H1 (cell line): Measurements from ENCODE around the gene MBD4. TPM values are rescaled to one million over a fixed set of nuclear protein-coding genes. Genes with fewer than 3 reads are reported as not detected.
A peak's percentile ranks its signal among the peaks of the same experiment; 100 is the strongest.

ENCODE experiments used
- CTCF ChIA-PET: fragments of 300-600 bp; sonication (Branson Sonifier 250); formaldehyde crosslinking; loops from one replicate; lab custom pipeline; 2021; ENCODE audit not compliant: partially characterized antibody; lab: Charles Lee
- POLR2A ChIA-PET: fragments of 300-600 bp; sonication (Branson Sonifier 250); formaldehyde crosslinking; loops from one replicate; lab custom pipeline; 2021; ENCODE audit warnings: inconsistent platforms; ENCODE audit not compliant: partially characterized antibody; lab: Charles Lee
- DNase-seq, 2 experiments: peaks; one replicate each; pipeline versions ENCODE4 v3.0.0 to v3.0.0-alpha.2; 2010 to 2022; ENCODE audit warnings: low spot score in 2 of 2, low read depth in 1 of 2, mixed read lengths in 1 of 2
- FAIRE-seq: peaks from 2 replicates; lab custom pipeline; 2011; peaks lifted over from hg19 to GRCh38; lab: Jason Lieb, UNC
- H2AFZ ChIP-seq: 2 replicates; pipeline ENCODE4 v1.8.1; 2012; ENCODE audit warnings: low read length, inconsistent platforms
- H2AK5ac ChIP-seq: 2 replicates; pipeline ENCODE4 v1.6.1; 2013; ENCODE audit warnings: low read depth, low read length
- H2BK120ac ChIP-seq: replicated peaks from 2 replicates; pipeline ENCODE3; 2013; ENCODE audit warnings: low read depth, low read length, inconsistent platforms
- H2BK12ac ChIP-seq: 2 replicates; pipeline ENCODE4 v1.6.1; 2013; ENCODE audit warnings: low read depth, low read length
- H2BK15ac ChIP-seq: 2 replicates; pipeline ENCODE4 v1.6.1; 2013; ENCODE audit warnings: low read length
- H2BK20ac ChIP-seq: 2 replicates; pipeline ENCODE4 v1.6.1; 2013; ENCODE audit warnings: low read length
- H2BK5ac ChIP-seq: 2 replicates; pipeline ENCODE4 v1.6.1; 2013; ENCODE audit warnings: low read depth, low read length
- H3K14ac ChIP-seq: 2 replicates; pipeline ENCODE4 v1.6.1; 2013; ENCODE audit warnings: inconsistent platforms; ENCODE audit not compliant: insufficient read length
- H3K18ac ChIP-seq: 2 replicates; pipeline ENCODE4 v1.6.1; 2013; ENCODE audit warnings: low read length; ENCODE audit errors: extremely low read depth
- H3K23ac ChIP-seq: 2 replicates; pipeline ENCODE4 v1.6.1; 2013; ENCODE audit warnings: inconsistent platforms; ENCODE audit not compliant: insufficient read length
- H3K23me2 ChIP-seq: 2 replicates; pipeline ENCODE4 v1.6.1; 2013; ENCODE audit warnings: low read depth, low read length
- H3K27ac ChIP-seq: 2 replicates; pipeline ENCODE4 v1.6.1; 2011; ENCODE audit warnings: low read depth, low read length, inconsistent platforms
- H3K27me3 ChIP-seq, 4 experiments: replicated peaks in 1 of 4; 1 replicate in 1 of 4; 2 replicates in 3 of 4; pipeline versions ENCODE4 v1.6.1 to v1.8.1; 2011 to 2013; ENCODE audit warnings: low read length in 3 of 4, mild to moderate bottlenecking in 3 of 4, inconsistent platforms in 2 of 4, mixed read lengths in 2 of 4, moderate library complexity in 1 of 4; ENCODE audit not compliant: control insufficient read depth in 3 of 4, insufficient read depth in 3 of 4; ENCODE audit errors: extremely low read depth in 1 of 4
- H3K36me3 ChIP-seq, 4 experiments: 2 replicates each; pipeline versions ENCODE4 v1.6.1 to v1.8.1; 2011 to 2013; ENCODE audit warnings: mild to moderate bottlenecking in 4 of 4, low read length in 3 of 4, moderate library complexity in 2 of 4, control low read depth in 1 of 4, inconsistent platforms in 1 of 4; ENCODE audit not compliant: insufficient read depth in 4 of 4, control insufficient read depth in 2 of 4
- H3K4ac ChIP-seq: replicated peaks from 2 replicates; pipeline ENCODE3; 2013; ENCODE audit warnings: low read length, low read depth, mixed read lengths, inconsistent platforms; ENCODE audit not compliant: insufficient read length
- H3K4me1 ChIP-seq, 4 experiments: replicated peaks in 1 of 4; 1 replicate in 1 of 4; 2 replicates in 3 of 4; pipeline versions ENCODE4 v1.6.1 to v1.8.1; 2011 to 2013; ENCODE audit warnings: low read length in 3 of 4, inconsistent platforms in 2 of 4, mixed read lengths in 1 of 4; ENCODE audit not compliant: insufficient read depth in 4 of 4, control insufficient read depth in 3 of 4
- H3K4me2 ChIP-seq, 2 experiments: 2 replicates each; pipeline versions ENCODE4 v1.6.1 to v1.8.1; 2011 to 2013; ENCODE audit warnings: low read depth in 2 of 2, low read length in 2 of 2, control low read depth in 1 of 2, inconsistent platforms in 1 of 2, mild to moderate bottlenecking in 1 of 2; ENCODE audit not compliant: insufficient read depth in 1 of 2
- H3K4me3 ChIP-seq, 4 experiments: fragments of 200-600, 300-600 bp in 1 of 4; sonication (generic), shearing (Covaris generic), sonication (Bioruptor Twin) in 1 of 4; 2 replicates each; pipeline versions ENCODE4 v1.5.1 to v1.8.1; 2011 to 2016; ENCODE audit warnings: low read length in 4 of 4, low read depth in 3 of 4, control low read depth in 2 of 4, inconsistent platforms in 2 of 4, mild to moderate bottlenecking in 2 of 4, mixed read lengths in 1 of 4, moderate library complexity in 1 of 4; ENCODE audit not compliant: insufficient read depth in 2 of 4; ENCODE audit errors: extremely low read depth in 1 of 4
- H3K56ac ChIP-seq: replicated peaks from 2 replicates; pipeline ENCODE3; 2013; ENCODE audit warnings: low read depth, mild to moderate bottlenecking, mixed read lengths, low read length, inconsistent platforms; ENCODE audit not compliant: insufficient read length
- H3K79me1 ChIP-seq: 2 replicates; pipeline ENCODE4 v1.6.1; 2013; ENCODE audit warnings: low read depth, low read length, control low read depth
- H3K79me2 ChIP-seq, 2 experiments: 2 replicates each; pipeline versions ENCODE4 v1.6.1 to v1.8.1; 2012 to 2013; ENCODE audit warnings: low read length in 2 of 2, mild to moderate bottlenecking in 2 of 2, inconsistent platforms in 1 of 2; ENCODE audit not compliant: insufficient read depth in 2 of 2, control insufficient read depth in 1 of 2
- H3K9ac ChIP-seq, 4 experiments: replicated peaks in 1 of 4; 1 replicate in 1 of 4; 2 replicates in 3 of 4; pipeline versions ENCODE4 v1.6.1 to v1.8.1; 2011 to 2013; ENCODE audit warnings: low read depth in 3 of 4, low read length in 3 of 4, control low read depth in 2 of 4, mild to moderate bottlenecking in 2 of 4, moderate library complexity in 2 of 4, inconsistent platforms in 1 of 4; ENCODE audit errors: extremely low read depth in 1 of 4
- H3K9me3 ChIP-seq, 2 experiments: 2 replicates each; pipeline versions ENCODE4 v1.6.1 to v1.8.1; 2012 to 2013; ENCODE audit warnings: mild to moderate bottlenecking in 2 of 2, moderate library complexity in 2 of 2, control low read depth in 1 of 2, inconsistent platforms in 1 of 2, low read depth in 1 of 2, low read length in 1 of 2, mixed read lengths in 1 of 2; ENCODE audit not compliant: insufficient read depth in 2 of 2
- H4K20me1 ChIP-seq, 2 experiments: replicated peaks in 1 of 2; 2 replicates each; pipeline versions ENCODE3 to v1.8.1; 2011 to 2013; ENCODE audit warnings: inconsistent platforms in 2 of 2, low read length in 2 of 2, mild to moderate bottlenecking in 1 of 2; ENCODE audit not compliant: insufficient read depth in 2 of 2, control insufficient read depth in 1 of 2
- H4K5ac ChIP-seq: 2 replicates; pipeline ENCODE4 v1.6.1; 2013; ENCODE audit warnings: low read length, low read depth, mixed read lengths, inconsistent platforms; ENCODE audit not compliant: insufficient read length
- H4K8ac ChIP-seq: 2 replicates; pipeline ENCODE4 v1.8.0; 2013; ENCODE audit warnings: mild to moderate bottlenecking, moderate library complexity, low read length, inconsistent platforms; ENCODE audit not compliant: insufficient read depth; ENCODE audit errors: extremely low read depth
- H4K91ac ChIP-seq: replicated peaks from 2 replicates; pipeline ENCODE3; 2013; ENCODE audit warnings: low read length, mixed read lengths, inconsistent platforms; ENCODE audit not compliant: insufficient read length
- E2F6 ChIP-seq: IDR thresholded peaks from 2 replicates; pipeline ENCODE4 v1.6.1; 2012; ENCODE audit warnings: inconsistent platforms
- KDM4A ChIP-seq: IDR thresholded peaks from one replicate; pipeline ENCODE4 v1.7.1; 2012; ENCODE audit warnings: low read depth, mild to moderate bottlenecking, moderate library complexity, low read length, inconsistent platforms; ENCODE audit not compliant: severe bottlenecking
- KDM5A ChIP-seq: fragments of 200-600 bp; IDR thresholded peaks from 2 replicates; pipeline ENCODE4 v1.7.1; 2012; ENCODE audit warnings: mild to moderate bottlenecking, low read length, inconsistent platforms, mixed read lengths
- NANOG ChIP-seq: IDR thresholded peaks from 2 replicates; pipeline ENCODE4 v1.6.1; 2011; ENCODE audit warnings: low read length, low read depth, mild to moderate bottlenecking, inconsistent platforms; ENCODE audit not compliant: insufficient read depth, poor library complexity, severe bottlenecking
- POLR2AphosphoS5 ChIP-seq: IDR thresholded peaks from 2 replicates; pipeline ENCODE4 v1.6.1; 2011; ENCODE audit warnings: low read depth, low read length
- SIN3A ChIP-seq, 2 experiments: IDR thresholded peaks in 1 of 2; conservative IDR thresholded peaks in 1 of 2; 2 replicates each; pipeline ENCODE4 v1.6.1; 2011 to 2012; ENCODE audit warnings: low read length in 2 of 2, improper control_type of control experiment in 1 of 2, low read depth in 1 of 2, mild to moderate bottlenecking in 1 of 2
- SIX5 ChIP-seq: IDR thresholded peaks from 2 replicates; pipeline ENCODE4 v1.6.1; 2011; ENCODE audit warnings: mild to moderate bottlenecking, low read depth, low read length
- SP2 ChIP-seq: IDR thresholded peaks from 2 replicates; pipeline ENCODE4 v1.6.1; 2012; ENCODE audit warnings: mild to moderate bottlenecking, low read length, inconsistent platforms
- SP4 ChIP-seq: IDR thresholded peaks from 2 replicates; pipeline ENCODE4 v1.6.1; 2012; ENCODE audit warnings: low read length, inconsistent platforms
- TAF1 ChIP-seq: IDR thresholded peaks from 2 replicates; pipeline ENCODE4 v1.6.1; 2011; ENCODE audit warnings: mild to moderate bottlenecking, low read depth, low read length
- WGBS, 2 experiments: shearing (Covaris generic) in 1 of 2; methylation state at CpG; one replicate each; pipeline versions ENCODE4 v1.1.6 to v1.1.7; 2013 to 2015; ENCODE audit warnings: low lambda C conversion rate in 2 of 2, mixed read lengths in 2 of 2, inconsistent platforms in 1 of 2, low coverage in 1 of 2, missing lambda C conversion rate in 1 of 2; ENCODE audit not compliant: insufficient replicate concordance in 2 of 2, insufficient coverage in 1 of 2, insufficient read length in 1 of 2; ENCODE audit errors: extremely low coverage in 1 of 2, missing lambda C conversion rate in 1 of 2; 5-methylcytosine and 5-hydroxymethylcytosine counted together
- polyA plus RNA-seq, 7 experiments: library from polyadenylated mRNA; depleted of rRNA in 3 of 7; stranded (reverse) in 5 of 7; unstranded in 2 of 7; fragments of >200 nt in 5 of 7; fragments of 200-250 nt in 2 of 7; gene quantifications; 1 replicate in 5 of 7; 2 replicates in 1 of 7; 4 replicates in 1 of 7; pipeline versions ENCODE4 v1.2.1 to v1.2.3, GENCODE V29; 2011 to 2013; ENCODE audit warnings: missing spikeins in 2 of 7, mixed read lengths in 2 of 7
- total RNA-seq: library from RNA; stranded (reverse); fragmentation: NEBNext Ultra II Directional; extraction: Animal tissue kit (Norgen Biotek cat#: 25700); gene quantifications from 2 replicates; pipeline ENCODE4 v1.2.1, GENCODE V29; 2021

MBD4 gene
- total and polyA plus RNA-seq, 2 of the 8 experiments (the other 6 are each of a cell fraction or from before 2014, with no cell fraction given) = 11.2 to 35.8 TPM

GRCh38 chr3:129428376-129429079, 11.2 kb downstream of the MBD4 start, which contains the start of gene EFCAB12:
Gene EFCAB12 (minus strand): TSS chr3:129428636. CDS start chr3:129428488, 148 bp downstream.
- peak within 1 kb of the TSS; percentile 75 for H3K27ac ChIP-seq
- H4K5ac ChIP-seq = peak within 1 kb of the TSS; percentile 55
- TF ChIP-seq NANOG (no peak), POLR2AphosphoS5 (peak; percentile 60; the same call in 1 of the 2 replicates), SP4 (0 out of 2 replicates have a peak, but pooled peaks have one; percentile 74), TAF1 (peak; percentile 66; the same call in 1 of the 2 replicates), SIN3A (conservative IDR thresholded peaks at IDR 0.05 in 1 of 2, IDR thresholded peaks at IDR 0.05 in 1 of 2; ENCODE audit: low read depth in 1 of 2, low read length in 2 of 2) (peak; percentile 93 to 94), E2F6 (peak; percentile 64), KDM5A (no peak), SIX5 (no peak), KDM4A (peak; percentile 67), SP2 (no peak)

More at GRCh38 chr3:129428376-129429079, 11.2 kb downstream of the MBD4 start, which contains the start of gene EFCAB12:
- Histone ChIP-seq H3K4me1 (peaks cover 7 to 31% (median 15%) of the 10 kb centered on the region in 4 experiments), H3K23ac (no peak within 1 kb of the TSS), H2BK15ac (no peak within 1 kb of the TSS; the same call in 1 of the 2 replicates), H3K4me3 (peak within 1 kb of the TSS; percentile 41 to 73 (median 60)), H3K79me2 (no peaks in the 10 kb centered on the region), H4K20me1 (peaks cover 0 to 1% of the 10 kb centered on the region in 2 experiments), H3K23me2 (peaks cover 3% of the 10 kb centered on the region), H3K14ac (no peak within 1 kb of the TSS), H4K8ac (no peak within 1 kb of the TSS; the same call in 1 of the 2 replicates), H3K9me3 (no peaks in the 10 kb centered on the region), H3K56ac (no peak within 1 kb of the TSS), H3K4ac (no peak within 1 kb of the TSS), H4K91ac (peak within 1 kb of the TSS; percentile 38), H3K27me3 (peaks cover 0 to 10% (median 8%) of the 10 kb centered on the region in 4 experiments; a peak in 5 of 7 replicates), H2AK5ac (0 out of 2 replicates have a peak within 1 kb of the TSS, but pooled peaks have one; percentile 11), H2BK12ac (no peak within 1 kb of the TSS), H2AFZ (peak within 1 kb of the TSS; percentile 63; the same call in 1 of the 2 replicates), H3K4me2 (peak within 1 kb of the TSS; percentile 84 to 99), H3K9ac (peak within 1 kb of the TSS in 3 of 4 experiments; percentile 54 to 68 (median 57); a peak in 5 of 7 replicates), H2BK20ac (peak within 1 kb of the TSS; percentile 21; the same call in 1 of the 2 replicates), H3K18ac (no peak within 1 kb of the TSS; the same call in 1 of the 2 replicates), H2BK5ac (peak within 1 kb of the TSS; percentile 77), H2BK120ac (no peak within 1 kb of the TSS), H3K79me1 (no peaks in the 10 kb centered on the region), H3K36me3 (peaks cover 15 to 26% (median 23%) of the 10 kb centered on the region in 4 experiments; a peak in 7 of 8 replicates)
- FAIRE-seq (no peak), DNase-seq (peak; percentile 89 to 98)
- ChIA-PET POLR2A (interaction anchor here (0.7 to 5.7 kb wide), 9 partner anchors 10 to 113 kb away, joined by 3 to 61 read pairs (median 7); partner anchors contain the start of genes IFT122 and MBD4), CTCF (interaction anchor here (0.6 to 2.6 kb wide), 9 partner anchors 10 to 369 kb away, joined by 3 to 9 read pairs (median 5); no protein-coding TSS in a partner anchor)
- 6% methylated on average over 42 of the region's 42 CpGs; no CpG with 5 or more reads in 1 of the 2 experiments for WGBS, 2 experiments
